HCT116 (cell line): Measurements from ENCODE around the gene HAGH. TPM values are rescaled to one million over a fixed set of nuclear protein-coding genes. Genes with fewer than 3 reads are reported as not detected.

Experiments used
- ATAC-seq: fragments of 200-7000 bp; cut with Tn5 transposase; 2 replicates; pipeline ENCODE4 v1.9.1; 2020; ENCODE audit warnings: mild to moderate bottlenecking, moderate library complexity
- BruUV-seq: library from RNA; stranded (reverse); fragments of 400-500 nt; replicated peaks from 2 replicates; lab custom pipeline; 2021; lab: Mats Ljungman, UMichigan
- CTCF ChIA-PET: fragments of 300-600 bp; sonication (Branson Sonifier 250); formaldehyde crosslinking; loops from one replicate; lab custom pipeline; 2021; ENCODE audit warnings: antibody characterized with exemption; lab: Charles Lee
- POLR2A ChIA-PET: fragments of 300-600, 350-600 bp; sonication (Branson Sonifier 250); formaldehyde crosslinking; loops from one replicate; lab custom pipeline; 2021; ENCODE audit warnings: antibody characterized with exemption; lab: Charles Lee
- RAD21 ChIA-PET, 2 experiments: fragments of 300-600 bp; sonication (Branson Sonifier 250); formaldehyde crosslinking; loops; one replicate each; lab custom pipeline; 2023; ENCODE audit warnings: low total read pairs in 2 of 2; ENCODE audit not compliant: uncharacterized antibody in 2 of 2, unreplicated experiment in 2 of 2, low non-redundant PET in 1 of 2; lab: Charles Lee
- DNase-seq: peaks from one replicate; pipeline ENCODE4 v3.0.0-alpha.2; 2010; ENCODE audit warnings: low read depth, low spot score
- H2AFZ ChIP-seq: fragments of 200-600 bp; shearing (Covaris generic), sonication (generic); 2 replicates; pipeline ENCODE4 v1.6.1; 2017; ENCODE audit warnings: low read depth, mixed run types, mixed read lengths, antibody characterized with exemption, low read length; ENCODE audit not compliant: poor library complexity, severe bottlenecking
- H3K27ac ChIP-seq: 2 replicates; pipeline ENCODE4 v1.5.1; 2012; ENCODE audit warnings: low read depth, low read length
- H3K27me3 ChIP-seq: fragments of 200-600 bp; sonication (generic); 2 replicates; pipeline ENCODE4 v1.6.1; 2016; ENCODE audit warnings: mixed run types, low read length, mixed read lengths; ENCODE audit not compliant: insufficient read depth
- H3K36me3 ChIP-seq, 2 experiments: fragments of 200-500 bp in 1 of 2; fragments of 200-600 bp in 1 of 2; sonication (Bioruptor generic) in 1 of 2; sonication (generic) in 1 of 2; 2 replicates each; pipeline versions ENCODE4 v1.5.1 to v1.6.1; 2014 to 2016; ENCODE audit warnings: low read length in 2 of 2, inconsistent platforms in 1 of 2, mixed read lengths in 1 of 2, mixed run types in 1 of 2; ENCODE audit not compliant: insufficient read depth in 2 of 2, control insufficient read depth in 1 of 2
- H3K4me1 ChIP-seq, 2 experiments: fragments of 200-600 bp in 1 of 2; sonication (generic) in 1 of 2; 2 replicates each; pipeline versions ENCODE4 v1.5.1 to v1.6.1; 2012 to 2017; ENCODE audit warnings: low read length in 2 of 2, inconsistent platforms in 1 of 2, mild to moderate bottlenecking in 1 of 2, mixed read lengths in 1 of 2, mixed run types in 1 of 2, moderate library complexity in 1 of 2; ENCODE audit not compliant: insufficient read depth in 2 of 2, control insufficient read depth in 1 of 2
- H3K4me2 ChIP-seq: fragments of 200-600 bp; sonication (generic); 2 replicates; pipeline ENCODE4 v1.6.1; 2017; ENCODE audit warnings: mixed run types, low read length, mixed read lengths
- H3K4me3 ChIP-seq, 2 experiments: fragments of 200-600 bp in 1 of 2; sonication (generic) in 1 of 2; replicated peaks in 1 of 2; 2 replicates each; pipeline ENCODE4 v1.5.1; 2011 to 2016; ENCODE audit warnings: low read length in 2 of 2, control low read depth in 1 of 2, low read depth in 1 of 2, mild to moderate bottlenecking in 1 of 2, mixed read lengths in 1 of 2, mixed run types in 1 of 2
- H3K79me2 ChIP-seq: fragments of 200-600 bp; sonication (generic); 2 replicates; pipeline ENCODE4 v1.6.1; 2017; ENCODE audit warnings: mild to moderate bottlenecking, mixed run types, low read length, moderate library complexity, mixed read lengths; ENCODE audit not compliant: insufficient read depth
- H3K9ac ChIP-seq: fragments of 200-600 bp; sonication (generic); 2 replicates; pipeline ENCODE4 v1.6.1; 2016; ENCODE audit warnings: low read length, mixed read lengths
- H3K9me2 ChIP-seq: fragments of 200-600 bp; sonication (generic), shearing (Covaris generic); 2 replicates; pipeline ENCODE4 v1.6.1; 2017; ENCODE audit warnings: mixed run types, mild to moderate bottlenecking, moderate library complexity; ENCODE audit not compliant: insufficient read depth
- H3K9me3 ChIP-seq, 2 experiments: fragments of 200-500 bp in 1 of 2; fragments of 200-600 bp in 1 of 2; sonication (Bioruptor generic) in 1 of 2; sonication (generic) in 1 of 2; 2 replicates each; pipeline ENCODE4 v1.6.1; 2014 to 2017; ENCODE audit warnings: low read length in 2 of 2, mixed read lengths in 2 of 2, inconsistent platforms in 1 of 2, low read depth in 1 of 2, mild to moderate bottlenecking in 1 of 2, mixed run types in 1 of 2, moderate library complexity in 1 of 2; ENCODE audit not compliant: control insufficient read depth in 1 of 2, insufficient read depth in 1 of 2
- H4K20me1 ChIP-seq: fragments of 200-600 bp; sonication (generic), shearing (Covaris generic); 2 replicates; pipeline ENCODE4 v1.6.1; 2017; ENCODE audit warnings: mixed run types, mild to moderate bottlenecking, moderate library complexity; ENCODE audit not compliant: insufficient read depth
- CBX3 ChIP-seq: IDR thresholded peaks from 2 replicates; pipeline ENCODE4 v1.6.1; 2012; ENCODE audit warnings: low read depth
- CEBPB ChIP-seq: IDR thresholded peaks from 2 replicates; pipeline ENCODE4 v1.6.1; 2012; ENCODE audit warnings: low read depth
- CTCF ChIP-seq, 3 experiments: fragments of 200-600 bp in 1 of 3; sonication (generic) in 1 of 3; IDR thresholded peaks in 2 of 3; conservative IDR thresholded peaks in 1 of 3; 2 replicates each; pipeline ENCODE4 v1.5.1; 2012 to 2017; ENCODE audit warnings: low read depth in 2 of 3, low read length in 2 of 3, antibody characterized with exemption in 1 of 3, borderline replicate concordance in 1 of 3, control low read depth in 1 of 3, mild to moderate bottlenecking in 1 of 3, mixed read lengths in 1 of 3, mixed run types in 1 of 3, moderate library complexity in 1 of 3; ENCODE audit not compliant: insufficient read depth in 1 of 3
- EGR1 ChIP-seq: IDR thresholded peaks from 2 replicates; pipeline ENCODE4 v1.6.1; 2012; ENCODE audit warnings: low read depth
- ELF1 ChIP-seq: IDR thresholded peaks from 2 replicates; pipeline ENCODE4 v1.6.1; 2012; ENCODE audit warnings: low read depth, borderline replicate concordance
- EZH2phosphoT487 ChIP-seq: fragments of 200-600 bp; IDR thresholded peaks from 2 replicates; pipeline ENCODE4 v1.6.1; 2018; ENCODE audit warnings: antibody characterized with exemption, borderline replicate concordance
- JUND ChIP-seq: IDR thresholded peaks from 2 replicates; pipeline ENCODE4 v1.6.1; 2012
- MAX ChIP-seq: IDR thresholded peaks from 2 replicates; pipeline ENCODE4 v1.6.1; 2012
- POLR2A ChIP-seq: IDR thresholded peaks from 2 replicates; pipeline ENCODE4 v1.7.0; 2011; ENCODE audit warnings: borderline replicate concordance; ENCODE audit not compliant: insufficient read depth, insufficient read length; ENCODE audit errors: extremely low read depth
- POLR2AphosphoS5 ChIP-seq: IDR thresholded peaks from 2 replicates; pipeline ENCODE4 v1.6.1; 2011; ENCODE audit warnings: mild to moderate bottlenecking, low read depth, low read length, moderate library complexity
- RAD21 ChIP-seq: IDR thresholded peaks from 2 replicates; pipeline ENCODE4 v1.6.1; 2012; ENCODE audit warnings: low read depth, mild to moderate bottlenecking
- REST ChIP-seq: IDR thresholded peaks from 2 replicates; pipeline ENCODE4 v1.6.1; 2012; ENCODE audit warnings: low read depth
- SIN3A ChIP-seq: IDR thresholded peaks from 2 replicates; pipeline ENCODE4 v1.6.1; 2012; ENCODE audit warnings: low read depth
- SP1 ChIP-seq: IDR thresholded peaks from 2 replicates; pipeline ENCODE4 v1.6.1; 2012; ENCODE audit warnings: low read depth
- SRF ChIP-seq: IDR thresholded peaks from 2 replicates; pipeline ENCODE4 v1.6.1; 2012; ENCODE audit warnings: low read depth
- TCF7L2 ChIP-seq: IDR thresholded peaks from 2 replicates; pipeline ENCODE4 v1.7.0; 2011; ENCODE audit warnings: borderline replicate concordance, inconsistent platforms; ENCODE audit not compliant: insufficient read depth, insufficient read length; ENCODE audit errors: extremely low read depth
- YY1 ChIP-seq: IDR thresholded peaks from 2 replicates; pipeline ENCODE4 v1.6.1; 2011; ENCODE audit warnings: low read length, low read depth, moderate library complexity, mild to moderate bottlenecking; ENCODE audit not compliant: insufficient replicate concordance; ENCODE audit errors: extremely low read depth
- ZBTB33 ChIP-seq: IDR thresholded peaks from 2 replicates; pipeline ENCODE4 v1.6.1; 2011; ENCODE audit warnings: mild to moderate bottlenecking, low read length, moderate library complexity; ENCODE audit not compliant: insufficient replicate concordance; ENCODE audit errors: extremely low read depth
- ZFX ChIP-seq: fragments of 450-650 bp; IDR thresholded peaks from 2 replicates; pipeline ENCODE4 v1.6.1; 2017
- ZNF274 ChIP-seq: fragments of 200-500 bp; sonication (Bioruptor generic); IDR thresholded peaks from 2 replicates; pipeline ENCODE4 v1.6.1; 2014; ENCODE audit warnings: mild to moderate bottlenecking, low read depth, low read length, inconsistent platforms
- intact Hi-C: fragments of 100-400 bp; cut with micrococcal nuclease; formaldehyde crosslinking; loops from 2 replicates; pipeline ENCODE4 v1.10.0; 2022
- total RNA-seq: library from RNA; stranded (reverse); gene quantifications from one replicate; pipeline ENCODE4 v1.2.1, GENCODE V29; 2021; ENCODE audit not compliant: unreplicated experiment

The HAGH gene
- total RNA-seq, 1 experiment from 2014 or later, result 39.1 TPM

- no peak for TF ChIP-seq EZH2phosphoT487
- no peak for TF ChIP-seq SRF
- TF ChIP-seq POLR2A, result no peak
- TF ChIP-seq TCF7L2, result no peak
- no peak for TF ChIP-seq YY1
- no peak for TF ChIP-seq ELF1
- no peak for TF ChIP-seq RAD21
Measured at GRCh38 chr16:1790261-1790610, 36.4 kb downstream of the HAGH start (continued).

- Histone ChIP-seq H3K36me3 (no peaks in the 10 kb centered on the region; a peak in 2 of 4 replicates), H4K20me1 (no peaks in the 10 kb centered on the region), H3K4me2 (no peak overlapping the region), H3K9me3 (no peaks in the 10 kb centered on the region), H3K27me3 (no peaks in the 10 kb centered on the region), H3K9ac (no peak overlapping the region), H3K27ac (no peak overlapping the region), H3K4me3 (no peak overlapping the region), H3K4me1 (no peaks in the 10 kb centered on the region), H2AFZ (no peak overlapping the region), H3K79me2 (peaks cover 30% of the 10 kb centered on the region), H3K9me2 (no peaks in the 10 kb centered on the region)
- intact Hi-C loops, result no loop called here
- CTCF ChIA-PET, result no interaction called here
- RAD21 ChIA-PET, result no interaction called here
- BruUV-seq, result no TSS peak
- ATAC-seq, result no peak
- POLR2A ChIA-PET, result no interaction called here
- DNase-seq, result no peak
- TF ChIP-seq MAX, result no peak
- no peak for TF ChIP-seq CBX3
- no peak for TF ChIP-seq REST
- no peak for TF ChIP-seq ZFX
- TF ChIP-seq JUND, result no peak
- no peak for TF ChIP-seq EGR1
- TF ChIP-seq RAD21, result no peak
- TF ChIP-seq CEBPB, result no peak
- TF ChIP-seq CTCF (IDR thresholded peaks at IDR 0.05 in 2 of 3, conservative IDR thresholded peaks at IDR 0.05 in 1 of 3; ENCODE audit: borderline replicate concordance in 1 of 3, insufficient read depth in 1 of 3, low read depth in 2 of 3, low read length in 2 of 3), result no peak
- TF ChIP-seq EZH2phosphoT487, result no peak
- no peak for TF ChIP-seq SIN3A
- no peak for TF ChIP-seq ELF1
- TF ChIP-seq POLR2AphosphoS5, result no peak
- TF ChIP-seq POLR2A, result no peak
- no peak for TF ChIP-seq ZNF274
- TF ChIP-seq SP1, result no peak
- TF ChIP-seq ZBTB33, result no peak
Measured at GRCh38 chr16:1789643-1790045, 37.0 kb downstream of the HAGH start.
